Endothelial cell of umbilical vein (primary cell): ENCODE data around the gene SESN3. TPM values are rescaled to one million over a fixed set of nuclear protein-coding genes. Genes with fewer than 3 reads are reported as not detected.

Source experiments
- BruUV-seq: library from RNA; stranded (reverse); fragments of 400-500 nt; replicated peaks from 2 replicates; lab custom pipeline; 2021; lab: Mats Ljungman, UMichigan
- CTCF ChIA-PET: fragments of 300-600, 350-600 bp; sonication (Branson Sonifier 250); formaldehyde crosslinking; loops from one replicate; lab custom pipeline; 2021; ENCODE audit warnings: antibody characterized with exemption, inconsistent platforms; lab: Charles Lee
- POLR2A ChIA-PET: fragments of 300-600, 350-600 bp; sonication (Branson Sonifier 250); formaldehyde crosslinking; loops from one replicate; lab custom pipeline; 2021; ENCODE audit warnings: antibody characterized with exemption, inconsistent platforms; lab: Charles Lee
- DNase-seq: peaks from one replicate; pipeline ENCODE4 v3.0.0-alpha.2; 2011; ENCODE audit warnings: low read depth, low spot score
- FAIRE-seq: peaks from 2 replicates; lab custom pipeline; 2011; peaks lifted over from hg19 to GRCh38; lab: Jason Lieb, UNC
- H2AFZ ChIP-seq: 2 replicates; pipeline ENCODE4 v1.6.0; 2012; ENCODE audit warnings: low read depth, low read length, control low read depth, inconsistent platforms
- H3K27ac ChIP-seq: 2 replicates; pipeline ENCODE4 v1.5.1; 2011; ENCODE audit warnings: low read depth, mild to moderate bottlenecking, control low read depth, low read length, moderate library complexity; ENCODE audit not compliant: insufficient read depth
- H3K27me3 ChIP-seq, 2 experiments: 2 replicates each; pipeline versions ENCODE4 v1.6.0 to v1.6.1; 2011; ENCODE audit warnings: low read length in 2 of 2, mixed read lengths in 1 of 2; ENCODE audit not compliant: control insufficient read depth in 2 of 2, insufficient read depth in 2 of 2
- H3K36me3 ChIP-seq, 2 experiments: 2 replicates in 1 of 2; 3 replicates in 1 of 2; pipeline ENCODE4 v1.5.1; 2011; ENCODE audit warnings: low read length in 2 of 2, mild to moderate bottlenecking in 1 of 2, moderate library complexity in 1 of 2; ENCODE audit not compliant: control insufficient read depth in 2 of 2, insufficient read depth in 2 of 2; ENCODE audit errors: extremely low read depth in 1 of 2
- H3K4me1 ChIP-seq: 3 replicates; pipeline ENCODE4 v1.5.1; 2011; ENCODE audit warnings: mild to moderate bottlenecking, low read length; ENCODE audit not compliant: control insufficient read depth, insufficient read depth; ENCODE audit errors: extremely low read depth
- H3K4me2 ChIP-seq: 2 replicates; pipeline ENCODE4 v1.6.1; 2011; ENCODE audit warnings: low read length, control low read depth, mixed read lengths; ENCODE audit not compliant: insufficient read depth
- H3K4me3 ChIP-seq, 3 experiments: fragments of 200-600 bp in 1 of 3; sonication (generic), shearing (Covaris generic) in 1 of 3; replicated peaks in 1 of 3; 2 replicates each; pipeline ENCODE4 v1.5.1; 2011 to 2016; ENCODE audit warnings: control low read depth in 3 of 3, low read length in 3 of 3, mild to moderate bottlenecking in 2 of 3, inconsistent platforms in 1 of 3, low read depth in 1 of 3, moderate library complexity in 1 of 3; ENCODE audit not compliant: insufficient read depth in 1 of 3
- H3K79me2 ChIP-seq: 2 replicates; pipeline ENCODE4 v1.6.0; 2012; ENCODE audit warnings: low read length, inconsistent platforms; ENCODE audit not compliant: control insufficient read depth, insufficient read depth
- H3K9ac ChIP-seq: replicated peaks from 2 replicates; pipeline ENCODE3; 2011; ENCODE audit warnings: low read length, control low read depth; ENCODE audit not compliant: insufficient read depth; ENCODE audit errors: extremely low read depth
- H3K9me1 ChIP-seq: replicated peaks from 3 replicates; pipeline ENCODE4 v1.6.0; 2011; ENCODE audit warnings: mild to moderate bottlenecking, low read length; ENCODE audit not compliant: control insufficient read depth, insufficient read depth; ENCODE audit errors: extremely low read depth
- H3K9me3 ChIP-seq: replicated peaks from 2 replicates; pipeline ENCODE4 v1.5.1; 2012; ENCODE audit warnings: low read length, inconsistent platforms; ENCODE audit not compliant: control insufficient read depth, insufficient read depth
- H4K20me1 ChIP-seq: replicated peaks from 2 replicates; pipeline ENCODE3; 2011; ENCODE audit warnings: mild to moderate bottlenecking, low read length; ENCODE audit not compliant: control insufficient read depth, insufficient read depth; ENCODE audit errors: extremely low read depth
- CTCF ChIP-seq, 2 donors: IDR thresholded peaks; 1 replicate in 1 of 2; 2 replicates in 1 of 2; pipeline ENCODE4 v1.5.1; 2011; ENCODE audit warnings: low read length in 2 of 2, mild to moderate bottlenecking in 2 of 2, moderate library complexity in 2 of 2, control low read depth in 1 of 2, inconsistent platforms in 1 of 2, low read depth in 1 of 2; ENCODE audit not compliant: insufficient read depth in 1 of 2; ENCODE audit errors: extremely low read depth in 1 of 2
- EZH2 ChIP-seq: IDR thresholded peaks from 2 replicates; pipeline ENCODE4 v1.6.1; 2012; ENCODE audit warnings: borderline replicate concordance, low read depth, mild to moderate bottlenecking, moderate library complexity, low read length, inconsistent platforms; ENCODE audit not compliant: severe bottlenecking
- FOS ChIP-seq: IDR thresholded peaks from 2 replicates; pipeline ENCODE4 v1.6.1; 2011; ENCODE audit warnings: mild to moderate bottlenecking, low read length, moderate library complexity, borderline replicate concordance; ENCODE audit not compliant: insufficient read depth
- GATA2 ChIP-seq: IDR thresholded peaks from 2 replicates; pipeline ENCODE4 v1.7.0; 2011; ENCODE audit warnings: low read depth, mild to moderate bottlenecking, moderate library complexity, mixed read lengths, low read length; ENCODE audit not compliant: insufficient read length, insufficient read depth
- JUN ChIP-seq: IDR thresholded peaks from 2 replicates; pipeline ENCODE4 v1.6.1; 2011; ENCODE audit warnings: borderline replicate concordance, low read depth; ENCODE audit not compliant: insufficient read length, insufficient read depth
- MYC ChIP-seq: IDR thresholded peaks from one replicate; pipeline ENCODE4 v1.6.1; 2011; ENCODE audit warnings: mild to moderate bottlenecking, low read depth, low read length
- POLR2A ChIP-seq: IDR thresholded peaks from 2 replicates; pipeline ENCODE4 v1.6.1; 2012; ENCODE audit warnings: low read depth, mild to moderate bottlenecking, control low read depth, low read length
- POLR2AphosphoS5 ChIP-seq: IDR thresholded peaks from 2 replicates; pipeline ENCODE4 v1.6.1; 2012; ENCODE audit warnings: low read depth, mild to moderate bottlenecking, control low read depth, low read length, moderate library complexity; ENCODE audit not compliant: insufficient read depth
- dilution Hi-C: fragments of 300-500 bp; cut with MboI; formaldehyde crosslinking; loops from one replicate; pipeline ENCODE4 v1.15.0; 2019; ENCODE audit warnings: low sequenced_read_pairs; ENCODE audit not compliant: extremely low pct_ligation_motif_present
- intact Hi-C: fragments of 100-400 bp; cut with micrococcal nuclease; formaldehyde crosslinking; loops from one replicate; pipeline ENCODE4 v1.10.0; 2022
- polyA plus RNA-seq, 4 experiments: library from polyadenylated mRNA; depleted of rRNA in 3 of 4; stranded (reverse) in 3 of 4; unstranded in 1 of 4; fragments of >200 nt; gene quantifications; 2 replicates each; pipeline versions ENCODE4 v1.2.1 to v1.2.3, GENCODE V29; 2011 to 2012; ENCODE audit warnings: missing spikeins in 1 of 4
- total RNA-seq: library from RNA; stranded (reverse); gene quantifications from 2 replicates; pipeline ENCODE4 v1.2.3, GENCODE V29; 2021
- TF ChIP-seq, protein P1 (sequence below): IDR thresholded peaks from 2 replicates; pipeline ENCODE4 v1.6.1; 2011; ENCODE audit not compliant: insufficient read depth, insufficient read length

SESN3 gene
- total and polyA plus RNA-seq, 2 donors (not counting 3 experiments of a cell fraction or from before 2014, with no cell fraction given) = 1.6 to 6.9 TPM

- no peak for FAIRE-seq
- no peak overlapping the region for H3K9ac ChIP-seq
- no peak overlapping the region for H3K4me3 ChIP-seq
- H4K20me1 ChIP-seq = no peaks in the 10 kb centered on the region
- DNase-seq = no peak
- H3K79me2 ChIP-seq = no peaks in the 10 kb centered on the region
- no peak overlapping the region for H3K4me2 ChIP-seq
- no peak overlapping the region for H2AFZ ChIP-seq
- no peaks in the 10 kb centered on the region for H3K4me1 ChIP-seq
- ChIA-PET CTCF (interaction anchor here (1.2 kb wide), 1 partner anchor 541 kb away, joined by 3 read pairs; no protein-coding TSS in a partner anchor), POLR2A (no interaction called here)
- no peaks in the 10 kb centered on the region for H3K36me3 ChIP-seq
- intact Hi-C loops = no loop called here
- H3K9me3 ChIP-seq = no peaks in the 10 kb centered on the region
- no peaks in the 10 kb centered on the region for H3K27me3 ChIP-seq
- TF ChIP-seq EZH2 (no peak), POLR2AphosphoS5 (no peak), CTCF (IDR thresholded peaks at IDR 0.05; ENCODE audit: extremely low read depth in 1 of 2, insufficient read depth in 1 of 2, low read depth in 1 of 2, low read length in 2 of 2) (no peak), POLR2A (no peak), MYC (no peak), FOS (no peak), GATA2 (no peak), JUN (no peak)
- TF ChIP-seq, protein P1, sequence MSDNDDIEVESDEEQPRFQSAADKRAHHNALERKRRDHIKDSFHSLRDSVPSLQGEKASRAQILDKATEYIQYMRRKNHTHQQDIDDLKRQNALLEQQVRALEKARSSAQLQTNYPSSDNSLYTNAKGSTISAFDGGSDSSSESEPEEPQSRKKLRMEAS = no peak
- dilution Hi-C loops = no loop called here
- H3K27ac ChIP-seq = no peak overlapping the region
- BruUV-seq = no TSS peak
- H3K9me1 ChIP-seq = no peaks in the 10 kb centered on the region
These were observed 65.4 kb downstream of the SESN3 start for GRCh38 chr11:95165638-95166037.
